H54 (cell line): ENCODE results near the gene SLC45A3.
"Not testable (repeated sequence)": the region's sequence is repeated elsewhere in the genome, so short reads cannot be mapped to it uniquely, and the experiment has no call there.

Experiments used
- DNase-seq: peaks from one replicate; pipeline ENCODE4 v3.0.0; 2011; ENCODE audit warnings: low spot score, mixed read lengths; ENCODE audit not compliant: insufficient read length
- FAIRE-seq: peaks from 3 replicates; lab custom pipeline; 2011; peaks lifted over from hg19 to GRCh38; lab: Jason Lieb, UNC
- POLR2A ChIP-seq: IDR thresholded peaks from 2 replicates; pipeline ENCODE4 v1.6.1; 2011; ENCODE audit warnings: low read depth, mild to moderate bottlenecking, low read length

Gene SLC45A3

DNA sequence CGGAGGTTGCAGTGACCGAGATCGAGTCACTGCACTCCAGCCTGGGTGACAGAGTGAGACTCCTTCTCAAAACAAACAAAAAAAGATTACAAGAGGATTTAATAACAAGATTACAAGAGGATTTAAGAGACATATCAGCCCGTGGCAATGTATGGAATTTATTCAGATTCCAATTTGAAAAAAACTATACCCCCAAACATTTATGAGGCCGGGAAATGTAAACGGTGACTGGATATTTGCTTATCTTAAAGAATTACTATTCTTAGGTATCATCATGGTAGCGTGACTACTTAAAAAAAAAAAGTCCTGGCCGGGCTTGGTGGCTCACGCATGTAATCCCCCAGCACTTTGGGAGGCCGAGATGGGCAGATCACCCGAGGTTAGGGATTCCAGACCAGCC lies 27.3 kb downstream of the SLC45A3 start:
- DNase-seq (no peak), FAIRE-seq (no peak)
- no peak for TF ChIP-seq POLR2A

GRCh38 chr1:205650241-205650640 lies 30.1 kb downstream of the SLC45A3 start:
- DNase-seq (no peak), FAIRE-seq (no peak)
- TF ChIP-seq POLR2A = no peak

DNA sequence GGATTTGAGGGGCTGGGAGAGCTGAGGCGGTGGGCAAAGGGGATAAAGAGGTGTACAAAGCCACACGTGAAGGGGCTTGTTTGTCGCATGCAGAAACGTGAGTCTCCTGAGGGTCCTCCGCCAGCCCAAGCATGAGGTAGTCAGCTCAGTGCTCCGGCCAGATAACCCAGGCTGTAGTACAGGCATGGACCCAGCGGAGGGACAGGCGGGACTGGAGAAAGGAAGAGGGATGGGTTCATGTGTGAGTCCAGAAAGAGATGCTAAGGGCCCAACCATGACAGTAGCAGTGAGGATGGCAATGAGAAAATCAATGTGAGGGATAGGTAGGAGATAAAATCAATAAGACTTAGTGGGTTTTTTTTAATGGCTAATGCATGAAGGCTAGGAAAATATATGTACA lies 34.8 kb downstream of the SLC45A3 start:
- FAIRE-seq (no peak), DNase-seq (no peak)
- TF ChIP-seq POLR2A = no peak

- FAIRE-seq = no peak
- DNase-seq = no peak
- TF ChIP-seq POLR2A = no peak
Measured at GRCh38 chr1:205642679-205643307, 37.5 kb downstream of the SLC45A3 start.

GRCh38 chr1:205639567-205639966 lies 40.7 kb downstream of the SLC45A3 start:
- DNase-seq = no peak
- no peak for TF ChIP-seq POLR2A
- FAIRE-seq = no peak

GRCh38 chr1:205637854-205638468 lies 42.3 kb downstream of the SLC45A3 start:
- FAIRE-seq (no peak), DNase-seq (no peak)
- no peak for TF ChIP-seq POLR2A

GRCh38 chr1:205636732-205637131 lies 43.6 kb downstream of the SLC45A3 start:
- DNase-seq (no peak), FAIRE-seq (no peak)
- TF ChIP-seq POLR2A = no peak

- not testable (repeated sequence) for DNase-seq, FAIRE-seq
Measured at GRCh38 chr1:205636138-205636530, 44.2 kb downstream of the SLC45A3 start.

DNA sequence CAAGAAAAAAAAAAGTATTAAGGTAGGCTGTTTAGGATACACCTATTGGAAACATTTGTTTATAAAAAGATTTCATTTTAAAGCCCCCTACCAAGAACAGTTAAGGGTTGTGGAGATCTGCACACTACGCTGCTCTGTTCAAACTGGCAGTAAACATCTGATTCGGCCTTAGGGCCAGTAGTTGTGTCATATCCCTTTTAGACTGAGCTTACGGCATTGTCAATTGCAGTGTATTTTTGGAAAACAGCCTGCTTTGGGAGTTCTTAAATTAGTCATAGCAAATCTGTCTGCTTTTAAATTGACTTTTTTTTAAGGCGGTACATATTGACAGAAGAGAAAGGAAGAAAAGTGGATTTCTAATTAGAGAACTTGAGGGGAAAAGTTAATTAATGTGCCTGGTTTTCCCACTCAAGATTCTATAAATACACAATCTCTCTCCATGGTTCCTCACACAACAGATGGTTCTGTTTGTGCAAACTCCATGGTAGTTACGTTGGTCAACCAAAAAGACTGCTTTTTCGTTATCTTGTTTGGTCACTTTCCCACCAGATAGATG lies 46.8 kb downstream of the SLC45A3 start:
- FAIRE-seq (no peak), DNase-seq (no peak)
- TF ChIP-seq POLR2A = no peak

DNA sequence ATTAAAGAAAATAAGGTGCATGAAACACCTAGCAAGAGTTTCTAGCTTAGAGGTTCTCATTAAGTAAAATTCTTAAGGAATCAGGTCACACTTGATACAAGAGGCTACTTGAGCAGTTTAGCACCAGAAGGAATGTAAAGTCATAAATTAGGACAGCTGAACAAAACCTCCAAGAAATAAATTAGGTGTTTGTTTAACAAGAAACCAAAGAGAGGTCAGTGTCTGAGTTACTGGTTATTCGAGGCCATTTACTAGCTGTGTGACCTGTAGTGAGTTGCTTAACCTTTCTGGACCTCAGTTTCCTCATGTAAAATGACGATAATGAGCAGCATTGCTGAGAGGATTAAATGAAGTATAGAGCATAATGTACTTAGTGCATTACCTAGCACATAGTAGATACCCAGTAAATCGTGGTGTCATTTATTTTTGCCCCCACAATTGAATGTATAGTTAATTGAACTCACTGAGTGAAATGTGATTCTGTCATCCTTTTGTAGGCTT lies 47.6 kb downstream of the SLC45A3 start:
- no peak for TF ChIP-seq POLR2A
- DNase-seq = no peak
- FAIRE-seq = no peak

DNA sequence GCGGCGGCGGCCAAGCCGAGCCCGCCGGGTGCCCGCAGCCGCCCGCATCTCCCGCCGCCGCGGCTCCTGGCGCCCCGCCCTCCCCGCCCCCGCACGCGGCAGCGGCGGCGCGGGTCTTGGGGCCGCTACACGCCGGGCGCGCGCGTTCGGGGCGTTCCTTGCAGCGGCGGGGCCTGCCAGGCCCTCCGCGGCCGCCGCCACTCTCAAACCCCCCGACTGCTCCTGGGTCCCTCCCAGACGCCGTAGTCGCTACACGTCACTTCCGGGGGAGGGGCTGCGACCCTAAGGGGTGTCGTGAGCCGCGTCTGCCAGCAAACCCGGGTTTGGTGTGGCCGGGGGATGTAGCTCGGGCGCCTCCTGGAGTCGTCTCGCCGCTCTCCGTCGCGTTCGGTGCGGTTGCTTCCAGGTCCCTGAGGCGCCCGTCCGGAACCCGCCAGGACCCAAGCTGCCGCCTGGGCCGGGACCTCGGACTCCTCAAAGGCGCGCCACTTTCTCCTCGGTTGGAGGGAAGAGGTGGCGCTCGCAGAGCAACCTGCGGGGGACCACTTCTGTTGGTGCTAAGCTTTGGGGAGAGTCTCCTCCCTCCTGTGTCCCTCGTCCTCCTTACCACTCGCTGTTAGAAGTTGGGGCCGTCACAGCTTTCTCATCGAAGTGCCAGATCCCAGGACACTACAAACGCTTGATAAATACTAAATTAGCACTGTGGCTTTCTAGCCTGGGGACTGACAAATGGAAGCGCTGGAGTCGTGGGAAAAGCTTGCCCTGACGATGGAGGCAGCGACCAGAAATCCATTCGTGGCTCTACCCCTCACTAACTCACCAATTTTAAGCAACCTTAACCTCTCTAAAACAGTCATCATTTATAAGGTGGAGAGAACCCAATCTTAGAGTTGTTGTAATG lies 48.3 kb downstream of the SLC45A3 start, which contains the start of gene ELK4:
Gene ELK4, minus strand, starts transcription at position 244 of the 901 bp plus-strand sequence. CDS start 8,129 bp downstream, outside the sequence.
- TF ChIP-seq POLR2A = peak; percentile 96
- FAIRE-seq (no peak), DNase-seq (peak; percentile 93)

DNA sequence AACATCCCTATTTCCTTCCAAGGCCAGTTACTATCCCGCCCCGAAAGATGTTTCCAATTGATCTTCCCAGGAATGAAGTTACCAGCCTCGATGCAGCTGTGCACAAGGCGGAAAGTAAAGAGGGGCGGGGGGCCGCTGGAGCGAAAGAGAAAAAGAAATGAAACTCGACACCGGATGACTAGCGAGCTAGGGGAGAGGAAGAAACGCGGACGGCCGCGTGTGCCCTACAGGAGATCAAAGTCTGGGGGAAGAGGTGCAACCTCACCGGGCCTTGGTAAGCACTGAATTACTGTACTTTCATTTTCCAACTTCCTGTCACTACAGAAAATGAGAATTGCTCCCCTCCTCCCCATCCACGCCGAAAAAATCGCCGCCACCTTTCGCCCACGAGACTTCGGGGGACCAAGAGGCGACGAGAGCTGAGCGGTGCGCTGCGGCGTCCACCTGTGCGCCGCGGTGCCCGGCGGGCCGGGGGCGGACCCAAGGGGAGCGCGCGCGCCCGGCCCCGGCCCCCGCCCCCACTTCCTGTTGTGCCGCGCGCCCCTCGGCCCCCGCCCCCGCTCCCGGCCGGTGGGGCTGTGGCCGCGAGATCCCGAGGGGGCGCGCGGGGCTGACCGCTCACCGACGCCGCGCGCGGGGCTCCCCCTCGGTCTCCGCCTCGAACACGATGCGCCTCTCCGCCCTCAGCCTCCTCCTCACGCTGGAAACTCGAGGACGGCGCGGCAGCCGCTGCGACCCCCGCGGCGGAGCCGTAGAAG lies 49.1 kb downstream of the SLC45A3 start:
- FAIRE-seq = no peak
- no peak for TF ChIP-seq POLR2A
- peak; percentile 50 for DNase-seq

- DNase-seq (no peak), FAIRE-seq (no peak)
- TF ChIP-seq POLR2A = no peak
Measured at GRCh38 chr1:205630651-205631009, 49.7 kb downstream of the SLC45A3 start.

DNA sequence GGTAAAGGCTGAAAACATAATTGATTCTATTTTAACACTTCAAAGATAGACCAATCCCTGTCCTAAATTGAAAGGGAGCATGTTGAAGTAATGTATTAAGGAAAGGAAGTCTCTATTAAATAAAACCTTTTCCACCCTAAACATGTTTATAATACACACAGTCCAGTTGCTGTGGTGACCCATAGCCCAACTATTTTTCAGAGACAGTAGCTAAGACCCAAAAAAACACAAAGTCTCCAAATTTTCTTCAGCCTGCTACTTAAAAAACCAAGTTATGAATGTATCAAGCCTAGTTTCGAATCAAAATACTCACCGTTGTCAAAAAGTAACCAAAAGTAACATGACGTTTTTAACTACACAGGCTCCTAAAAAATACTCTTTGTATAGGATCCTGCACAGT lies 50.1 kb downstream of the SLC45A3 start:
- DNase-seq = no peak
- no peak for FAIRE-seq
- TF ChIP-seq POLR2A = no peak
